Prostate gland (tissue), 2 donors: ENCODE data around the gene TNFAIP8. TPM values are rescaled to one million over a fixed set of nuclear protein-coding genes. Genes with fewer than 3 reads are reported as not detected.

Source experiments
- DNase-seq: peaks from one replicate; pipeline ENCODE4 v3.0.0-alpha.2; 2019; ENCODE audit warnings: low spot score
- H3K27ac ChIP-seq, 2 donors: fragments of 200-600 bp; sonication (generic); 2 replicates each; pipeline ENCODE4 v1.5.1; 2017 to 2019
- H3K27me3 ChIP-seq: fragments of 200-600 bp; sonication (generic); replicated peaks from 2 replicates; pipeline ENCODE4 v1.5.1; 2019; ENCODE audit not compliant: insufficient read depth
- H3K36me3 ChIP-seq, 2 donors: fragments of 200-600 bp; sonication (generic); 1 replicate in 1 of 2; 2 replicates in 1 of 2; pipeline versions ENCODE4 v1.5.1 to v1.8.1; 2017 to 2019
- H3K4me1 ChIP-seq: fragments of 200-600 bp; sonication (generic); replicated peaks from 2 replicates; pipeline ENCODE4 v1.5.1; 2019
- H3K4me3 ChIP-seq, 2 donors: fragments of 200-600 bp; sonication (generic); 2 replicates each; pipeline ENCODE4 v1.5.1; 2017 to 2019
- H3K9me3 ChIP-seq: fragments of 200-600 bp; sonication (generic); 2 replicates; pipeline ENCODE4 v1.5.1; 2017
- POLR2A ChIP-seq: fragments of 450-650 bp; IDR thresholded peaks from one replicate; pipeline ENCODE4 v1.6.1; 2016; ENCODE audit warnings: antibody characterized with exemption, mild to moderate bottlenecking
- POLR2AphosphoS5 ChIP-seq: sonication (generic); formaldehyde crosslinking; IDR thresholded peaks from one replicate; pipeline ENCODE4 v1.6.1; 2017; ENCODE audit warnings: antibody characterized with exemption
- WGBS: methylation state at CpG from one replicate; pipeline ENCODE4 v1.1.5; 2018; 5-methylcytosine and 5-hydroxymethylcytosine counted together
- intact Hi-C: fragments of 100-400 bp; cut with DNase I; formaldehyde crosslinking; loops from one replicate; pipeline ENCODE4 v1.14.2; 2022
- total RNA-seq, 2 donors: library from RNA; depleted of rRNA; stranded (reverse); fragments of >200 nt; gene quantifications; one replicate each; pipeline ENCODE4 v1.1.0, GENCODE V29; 2016
- TF ChIP-seq, protein P1 (sequence below), 4 experiments: fragments of 200-600 bp in 2 of 4; fragments of 450-650 bp in 2 of 4; sonication (generic) in 2 of 4; IDR thresholded peaks; 1 replicate in 3 of 4; 2 replicates in 1 of 4; pipeline ENCODE4 v1.5.1; 2016 to 2019; ENCODE audit warnings: antibody characterized with exemption in 4 of 4, mild to moderate bottlenecking in 2 of 4, moderate library complexity in 2 of 4

TNFAIP8 gene
- total RNA-seq, 2 donors from 2014 or later, result 21.6 to 40.0 TPM

DNA sequence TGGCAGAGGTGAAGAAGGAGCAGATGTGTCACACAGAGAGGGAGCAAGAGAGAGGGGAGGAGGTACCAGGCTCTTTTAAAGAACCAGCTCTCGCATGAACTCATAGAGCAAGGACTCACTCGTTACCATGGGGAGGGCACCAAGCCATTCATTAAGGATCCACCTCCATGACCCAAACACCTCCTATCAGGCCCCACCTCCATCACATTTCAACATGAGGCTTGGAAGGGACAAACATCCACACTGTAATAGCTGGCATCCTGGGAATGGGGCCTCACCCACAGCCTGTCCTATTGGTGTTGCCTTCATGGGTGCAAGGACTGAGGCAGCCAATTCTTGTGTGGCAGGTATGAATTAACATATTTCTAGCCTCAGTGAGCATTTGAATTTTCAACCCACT, 11.6 kb upstream of the TNFAIP8 start:
- DNase-seq, result no peak
- TF ChIP-seq, protein P1, sequence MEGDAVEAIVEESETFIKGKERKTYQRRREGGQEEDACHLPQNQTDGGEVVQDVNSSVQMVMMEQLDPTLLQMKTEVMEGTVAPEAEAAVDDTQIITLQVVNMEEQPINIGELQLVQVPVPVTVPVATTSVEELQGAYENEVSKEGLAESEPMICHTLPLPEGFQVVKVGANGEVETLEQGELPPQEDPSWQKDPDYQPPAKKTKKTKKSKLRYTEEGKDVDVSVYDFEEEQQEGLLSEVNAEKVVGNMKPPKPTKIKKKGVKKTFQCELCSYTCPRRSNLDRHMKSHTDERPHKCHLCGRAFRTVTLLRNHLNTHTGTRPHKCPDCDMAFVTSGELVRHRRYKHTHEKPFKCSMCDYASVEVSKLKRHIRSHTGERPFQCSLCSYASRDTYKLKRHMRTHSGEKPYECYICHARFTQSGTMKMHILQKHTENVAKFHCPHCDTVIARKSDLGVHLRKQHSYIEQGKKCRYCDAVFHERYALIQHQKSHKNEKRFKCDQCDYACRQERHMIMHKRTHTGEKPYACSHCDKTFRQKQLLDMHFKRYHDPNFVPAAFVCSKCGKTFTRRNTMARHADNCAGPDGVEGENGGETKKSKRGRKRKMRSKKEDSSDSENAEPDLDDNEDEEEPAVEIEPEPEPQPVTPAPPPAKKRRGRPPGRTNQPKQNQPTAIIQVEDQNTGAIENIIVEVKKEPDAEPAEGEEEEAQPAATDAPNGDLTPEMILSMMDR (IDR thresholded peaks at IDR 0.05), result no peak
- no peak for TF ChIP-seq POLR2A
- no peak for TF ChIP-seq POLR2AphosphoS5
- no peaks in the 10 kb centered on the region for H3K4me1 ChIP-seq
- no peaks in the 10 kb centered on the region for H3K9me3 ChIP-seq
- no peaks in the 10 kb centered on the region for H3K27me3 ChIP-seq
- no peaks in the 10 kb centered on the region for H3K36me3 ChIP-seq
- no peak overlapping the region for H3K4me3 ChIP-seq
- no peak overlapping the region for H3K27ac ChIP-seq
- intact Hi-C loops, result no loop called here
- 69% methylated on average over 2 of the region's 2 CpGs for WGBS

DNA sequence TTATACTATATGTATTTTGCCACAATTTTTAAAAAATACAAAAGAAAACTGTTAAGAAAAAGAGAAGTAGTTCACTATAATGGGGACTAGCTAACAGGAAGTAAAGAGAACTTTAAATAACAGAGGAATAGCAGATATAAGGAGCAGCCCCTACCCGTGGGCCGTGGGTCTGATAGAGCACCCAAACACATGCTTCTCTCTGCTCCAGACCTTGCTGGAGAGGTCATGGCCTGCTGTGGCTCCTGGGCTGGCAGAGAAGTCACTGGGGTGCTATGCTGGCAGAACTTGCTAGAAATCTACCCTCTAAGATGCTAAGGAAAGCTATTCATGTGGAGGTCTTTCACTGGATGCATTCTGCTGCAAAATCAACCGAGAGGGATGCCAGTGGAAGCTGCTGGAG, 10.0 kb upstream of the TNFAIP8 start:
- TF ChIP-seq, protein P1 (IDR thresholded peaks at IDR 0.05), result no peak
- TF ChIP-seq POLR2AphosphoS5 (no peak), POLR2A (no peak)
- intact Hi-C loops, result no loop called here
- no peak for DNase-seq
- Histone ChIP-seq H3K4me1 (no peaks in the 10 kb centered on the region), H3K36me3 (no peaks in the 10 kb centered on the region), H3K27me3 (no peaks in the 10 kb centered on the region), H3K27ac (no peak overlapping the region), H3K9me3 (no peaks in the 10 kb centered on the region), H3K4me3 (no peak overlapping the region)
- 74% methylated on average over 3 of the region's 3 CpGs for WGBS

DNA sequence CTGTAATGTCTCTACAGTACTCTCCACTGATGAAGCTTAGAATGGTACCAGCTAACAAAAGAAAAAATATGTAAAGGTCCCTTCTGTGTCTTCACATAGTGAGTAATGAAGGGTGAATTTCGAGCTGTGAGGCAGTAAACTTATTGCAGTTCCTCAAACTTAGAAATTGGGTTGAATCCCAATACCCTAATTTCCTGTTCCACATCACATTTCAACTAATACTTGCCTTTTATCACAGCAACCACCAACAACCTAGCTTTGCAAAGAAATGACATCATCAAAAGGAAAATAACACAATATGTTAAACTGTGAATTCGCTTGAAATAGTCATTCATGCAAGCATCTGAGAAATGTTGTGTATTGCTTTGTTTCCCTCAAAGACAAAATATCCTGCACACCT, 9.4 kb upstream of the TNFAIP8 start:
- Histone ChIP-seq H3K9me3 (no peaks in the 10 kb centered on the region), H3K4me1 (no peaks in the 10 kb centered on the region), H3K27ac (no peak overlapping the region), H3K27me3 (no peaks in the 10 kb centered on the region), H3K4me3 (no peak overlapping the region), H3K36me3 (no peaks in the 10 kb centered on the region)
- TF ChIP-seq, protein P1 (IDR thresholded peaks at IDR 0.05), result no peak
- TF ChIP-seq POLR2A (no peak), POLR2AphosphoS5 (no peak)
- intact Hi-C loops, result no loop called here
- DNase-seq, result no peak
- WGBS, result 93% methylated on average over 2 of the region's 2 CpGs

DNA sequence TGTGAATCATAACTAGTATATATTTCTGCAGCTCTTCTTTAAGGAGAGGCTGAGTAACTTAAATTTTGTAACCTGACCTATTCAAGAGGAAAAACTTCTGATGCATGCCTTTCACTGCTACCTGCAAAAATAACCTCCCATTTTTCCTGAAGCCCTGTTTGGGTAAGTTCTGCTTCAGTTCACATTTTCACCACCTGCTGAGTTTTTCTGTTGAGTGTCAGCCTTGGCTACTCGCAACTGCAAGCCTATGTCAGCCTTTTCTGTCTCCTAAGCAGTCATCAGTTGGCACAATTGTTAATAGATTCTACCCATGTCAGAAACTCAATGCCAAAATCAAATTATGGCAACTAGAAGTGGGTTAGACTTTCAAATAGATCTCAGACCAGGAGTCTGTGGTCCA, 8.2 kb upstream of the TNFAIP8 start:
- Histone ChIP-seq H3K9me3 (no peaks in the 10 kb centered on the region), H3K4me1 (no peaks in the 10 kb centered on the region), H3K27ac (no peak overlapping the region), H3K27me3 (no peaks in the 10 kb centered on the region), H3K4me3 (no peak overlapping the region), H3K36me3 (no peaks in the 10 kb centered on the region)
- no peak for TF ChIP-seq POLR2A
- TF ChIP-seq POLR2AphosphoS5, result no peak
- TF ChIP-seq, protein P1 (IDR thresholded peaks at IDR 0.05), result no peak
- 62% methylated on average over 1 of the region's 1 CpG for WGBS
- DNase-seq, result no peak
- intact Hi-C loops, result no loop called here

DNA sequence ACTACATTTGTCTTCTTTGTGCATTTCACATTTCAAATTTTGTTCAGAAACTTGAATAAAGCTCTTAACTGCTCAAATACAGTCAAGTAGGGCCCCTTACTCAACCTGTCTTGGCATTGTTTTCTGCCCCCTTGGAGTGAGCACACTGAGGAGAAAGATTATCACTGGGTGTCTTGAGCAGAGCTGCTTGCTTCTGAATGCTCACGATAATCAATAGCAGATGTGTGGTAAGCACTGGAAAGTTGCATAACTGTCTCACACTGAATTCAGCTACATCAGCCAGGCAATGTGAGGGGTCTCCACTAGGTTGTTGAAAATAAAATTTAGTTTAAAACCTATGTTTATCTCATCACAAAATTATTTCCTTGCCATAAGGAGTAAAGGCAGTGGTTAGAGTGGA, 7.8 kb upstream of the TNFAIP8 start:
- no peak for DNase-seq
- intact Hi-C loops, result no loop called here
- no peak overlapping the region for H3K27ac ChIP-seq
- WGBS, result 81% methylated on average over 1 of the region's 1 CpG
- no peaks in the 10 kb centered on the region for H3K27me3 ChIP-seq
- no peaks in the 10 kb centered on the region for H3K36me3 ChIP-seq
- no peaks in the 10 kb centered on the region for H3K4me1 ChIP-seq
- H3K4me3 ChIP-seq, result no peak overlapping the region
- TF ChIP-seq, protein P1 (IDR thresholded peaks at IDR 0.05), result no peak
- TF ChIP-seq POLR2AphosphoS5 (no peak), POLR2A (no peak)
- no peaks in the 10 kb centered on the region for H3K9me3 ChIP-seq
